Peyer's patch (tissue), 4 donors: Measurements from ENCODE around the gene CYP4F11. TPM values are rescaled to one million over a fixed set of nuclear protein-coding genes. Genes with fewer than 3 reads are reported as not detected.
"Not testable (repeated sequence)": the region's sequence is repeated elsewhere in the genome, so short reads cannot be mapped to it uniquely, and the experiment has no call there.

Experiments used
- DNase-seq, 3 donors: peaks; one replicate each; pipeline ENCODE4 v3.0.0-alpha.2; 2017 to 2019
- H3K27ac ChIP-seq, 4 donors: fragments of 200-600 bp; sonication (generic); one replicate each; pipeline ENCODE4 v1.5.1; 2016 to 2019
- H3K27me3 ChIP-seq, 2 donors: fragments of 200-600 bp; sonication (generic); one replicate each; pipeline ENCODE4 v1.5.1; 2019
- H3K36me3 ChIP-seq, 3 donors: fragments of 200-600 bp; sonication (generic); one replicate each; pipeline ENCODE4 v1.5.1; 2016 to 2019
- H3K4me1 ChIP-seq, 4 donors: fragments of 200-600 bp; sonication (generic); one replicate each; pipeline ENCODE4 v1.5.1; 2016 to 2019
- H3K4me3 ChIP-seq, 4 donors: fragments of 200-600 bp; sonication (generic); 1 replicate in 3 of 4; 2 replicates in 1 of 4; pipeline ENCODE4 v1.5.1; 2016 to 2019; ENCODE audit warnings: mild to moderate bottlenecking in 1 of 4
- H3K9me3 ChIP-seq, 4 donors: fragments of 200-600 bp; sonication (generic); one replicate each; pipeline ENCODE4 v1.5.1; 2016 to 2019; ENCODE audit warnings: mild to moderate bottlenecking in 1 of 4
- CTCF ChIP-seq, 6 experiments: fragments of 450-650 bp in 4 of 6; fragments of 200-600 bp in 2 of 6; sonication (generic) in 1 of 6; IDR thresholded peaks; one replicate each; pipeline ENCODE4 v1.5.1; 2017 to 2019; ENCODE audit warnings: antibody characterized with exemption in 6 of 6, mild to moderate bottlenecking in 3 of 6, moderate library complexity in 1 of 6
- POLR2A ChIP-seq, 2 donors: fragments of 450-650 bp; IDR thresholded peaks; one replicate each; pipeline ENCODE4 v1.5.1; 2017; ENCODE audit warnings: antibody characterized with exemption in 2 of 2, mild to moderate bottlenecking in 2 of 2, moderate library complexity in 2 of 2
- total RNA-seq, 4 donors: library from RNA; depleted of rRNA; stranded (reverse); fragments of >200 nt; gene quantifications; one replicate each; pipeline ENCODE4 v1.1.0, GENCODE V29; 2016

The CYP4F11 gene
- total RNA-seq, 4 donors from 2014 or later, result 42.0 to 65.3 (median 49.5) TPM; not detected in 1

- TF ChIP-seq CTCF (IDR thresholded peaks at IDR 0.05), result no peak
- no peak for TF ChIP-seq POLR2A (IDR thresholded peaks at IDR 0.05)
- no peaks in the 10 kb centered on the region for H3K27me3 ChIP-seq
- no peaks in the 10 kb centered on the region for H3K36me3 ChIP-seq
- DNase-seq, result no peak
- H3K4me3 ChIP-seq, result no peak overlapping the region
- H3K27ac ChIP-seq, result no peak overlapping the region
- H3K4me1 ChIP-seq, result no peaks in the 10 kb centered on the region
- no peaks in the 10 kb centered on the region for H3K9me3 ChIP-seq
These were observed 48.4 kb downstream of the CYP4F11 start for GRCh38 chr19:15885919-15886318.

GRCh38 chr19:15885167-15885566 is 49.2 kb downstream of the CYP4F11 start:
- no peaks in the 10 kb centered on the region for H3K9me3 ChIP-seq
- no peak overlapping the region for H3K4me3 ChIP-seq
- no peak overlapping the region for H3K27ac ChIP-seq
- H3K36me3 ChIP-seq, result peaks cover 0 to 2% (median 0%) of the 10 kb centered on the region in 3 donors
- DNase-seq, result no peak
- H3K4me1 ChIP-seq, result no peaks in the 10 kb centered on the region
- TF ChIP-seq CTCF (IDR thresholded peaks at IDR 0.05), result no peak
- no peak for TF ChIP-seq POLR2A (IDR thresholded peaks at IDR 0.05)
- H3K27me3 ChIP-seq, result no peaks in the 10 kb centered on the region

- H3K9me3 ChIP-seq, H3K27ac ChIP-seq, H3K36me3 ChIP-seq, DNase-seq, H3K4me1 ChIP-seq, H3K4me3 ChIP-seq, H3K27me3 ChIP-seq: not testable (repeated sequence)
These were observed 51.0 kb downstream of the CYP4F11 start for GRCh38 chr19:15883329-15883728.

- DNase-seq, result no peak
- peaks cover 0 to under 1% (median 0%) of the 10 kb centered on the region in 3 donors for H3K36me3 ChIP-seq
- no peak for TF ChIP-seq POLR2A (IDR thresholded peaks at IDR 0.05)
- TF ChIP-seq CTCF (IDR thresholded peaks at IDR 0.05), result no peak
- H3K4me3 ChIP-seq, result no peak overlapping the region
- H3K27me3 ChIP-seq, result no peaks in the 10 kb centered on the region
- H3K9me3 ChIP-seq, result no peaks in the 10 kb centered on the region
- H3K4me1 ChIP-seq, result no peaks in the 10 kb centered on the region
- no peak overlapping the region for H3K27ac ChIP-seq
These were observed 59.4 kb downstream of the CYP4F11 start for GRCh38 chr19:15874821-15875474.

GRCh38 chr19:15873771-15874170 is 60.6 kb downstream of the CYP4F11 start:
- not testable (repeated sequence) for H3K4me1 ChIP-seq, DNase-seq

GRCh38 chr19:15871570-15871969 is 62.8 kb downstream of the CYP4F11 start:
- DNase-seq, result peak in 1 of 3 donors; percentile 55
- H3K27ac ChIP-seq, result no peak overlapping the region
- TF ChIP-seq CTCF (IDR thresholded peaks at IDR 0.05) (peak in 1 of 6 experiments; percentile 11), POLR2A (IDR thresholded peaks at IDR 0.05) (no peak)
- no peaks in the 10 kb centered on the region for H3K9me3 ChIP-seq
- no peaks in the 10 kb centered on the region for H3K36me3 ChIP-seq
- H3K4me3 ChIP-seq, result no peak overlapping the region
- no peaks in the 10 kb centered on the region for H3K27me3 ChIP-seq
- H3K4me1 ChIP-seq, result no peaks in the 10 kb centered on the region

More at GRCh38 chr19:15873771-15874170, 60.6 kb downstream of the CYP4F11 start:
- H3K36me3 ChIP-seq, H3K4me3 ChIP-seq, H3K27me3 ChIP-seq, H3K9me3 ChIP-seq, H3K27ac ChIP-seq: not testable (repeated sequence)

GRCh38 chr19:15869873-15870272 is 64.5 kb downstream of the CYP4F11 start:
- no peaks in the 10 kb centered on the region for H3K27me3 ChIP-seq
- no peaks in the 10 kb centered on the region for H3K36me3 ChIP-seq
- no peak for DNase-seq
- H3K9me3 ChIP-seq, result no peaks in the 10 kb centered on the region
- no peak overlapping the region for H3K4me3 ChIP-seq
- H3K27ac ChIP-seq, result no peak overlapping the region
- H3K4me1 ChIP-seq, result no peaks in the 10 kb centered on the region
- TF ChIP-seq CTCF (IDR thresholded peaks at IDR 0.05) (no peak), POLR2A (IDR thresholded peaks at IDR 0.05) (no peak)
